C4-2B (cell line): Measurements from ENCODE around the gene SEMG2.
A peak's percentile ranks its signal among the peaks of the same experiment; 100 is the strongest.

ENCODE experiments used
- H3K27ac ChIP-seq: fragments of 450-650 bp; 2 replicates; pipeline ENCODE4 v1.5.1; 2017
- ZFX ChIP-seq: fragments of 450-650 bp; IDR thresholded peaks from 2 replicates; pipeline ENCODE4 v1.6.1; 2017
- TF ChIP-seq, protein P1 (sequence below): fragments of 450-650 bp; conservative IDR thresholded peaks from 2 replicates; pipeline ENCODE4 v1.5.1; 2017; ENCODE audit warnings: mild to moderate bottlenecking

The SEMG2 gene

DNA sequence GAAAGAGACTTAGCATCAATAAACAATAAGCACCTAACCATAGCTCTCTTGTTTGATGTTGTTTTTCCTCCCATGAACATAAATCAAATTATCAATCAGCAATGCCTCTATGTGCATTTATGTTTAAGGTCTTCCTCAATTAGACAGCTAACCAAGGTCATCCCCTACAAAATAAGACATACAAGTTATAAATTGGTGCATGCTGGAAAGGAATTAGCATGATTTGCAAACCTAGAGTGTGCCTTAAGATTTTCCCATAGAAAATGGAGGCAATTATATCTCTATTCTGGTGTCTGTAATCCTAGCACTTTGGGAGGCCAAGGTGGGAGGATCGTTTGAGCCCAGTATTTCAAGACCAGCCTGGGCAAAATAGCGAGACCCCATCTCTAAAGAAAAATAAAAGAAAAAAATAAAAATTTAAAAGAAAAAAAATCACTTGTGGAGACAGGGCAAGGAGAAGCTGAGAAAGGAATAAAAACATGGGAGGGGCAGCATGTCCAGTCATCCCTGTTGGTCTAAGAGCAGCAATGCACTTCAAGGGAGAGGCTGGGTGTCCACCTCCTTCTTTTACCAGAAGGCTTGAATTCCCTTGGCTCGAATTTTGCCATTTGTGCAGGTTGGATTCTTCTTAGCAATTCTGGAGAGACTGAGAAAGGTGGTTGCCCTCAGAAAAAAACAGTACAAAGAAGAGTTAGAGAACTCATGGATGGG lies 42.5 kb downstream of the SEMG2 start:
- TF ChIP-seq, protein P1, sequence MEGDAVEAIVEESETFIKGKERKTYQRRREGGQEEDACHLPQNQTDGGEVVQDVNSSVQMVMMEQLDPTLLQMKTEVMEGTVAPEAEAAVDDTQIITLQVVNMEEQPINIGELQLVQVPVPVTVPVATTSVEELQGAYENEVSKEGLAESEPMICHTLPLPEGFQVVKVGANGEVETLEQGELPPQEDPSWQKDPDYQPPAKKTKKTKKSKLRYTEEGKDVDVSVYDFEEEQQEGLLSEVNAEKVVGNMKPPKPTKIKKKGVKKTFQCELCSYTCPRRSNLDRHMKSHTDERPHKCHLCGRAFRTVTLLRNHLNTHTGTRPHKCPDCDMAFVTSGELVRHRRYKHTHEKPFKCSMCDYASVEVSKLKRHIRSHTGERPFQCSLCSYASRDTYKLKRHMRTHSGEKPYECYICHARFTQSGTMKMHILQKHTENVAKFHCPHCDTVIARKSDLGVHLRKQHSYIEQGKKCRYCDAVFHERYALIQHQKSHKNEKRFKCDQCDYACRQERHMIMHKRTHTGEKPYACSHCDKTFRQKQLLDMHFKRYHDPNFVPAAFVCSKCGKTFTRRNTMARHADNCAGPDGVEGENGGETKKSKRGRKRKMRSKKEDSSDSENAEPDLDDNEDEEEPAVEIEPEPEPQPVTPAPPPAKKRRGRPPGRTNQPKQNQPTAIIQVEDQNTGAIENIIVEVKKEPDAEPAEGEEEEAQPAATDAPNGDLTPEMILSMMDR, result no peak
- no peak for TF ChIP-seq ZFX
- no peak overlapping the region for H3K27ac ChIP-seq

DNA sequence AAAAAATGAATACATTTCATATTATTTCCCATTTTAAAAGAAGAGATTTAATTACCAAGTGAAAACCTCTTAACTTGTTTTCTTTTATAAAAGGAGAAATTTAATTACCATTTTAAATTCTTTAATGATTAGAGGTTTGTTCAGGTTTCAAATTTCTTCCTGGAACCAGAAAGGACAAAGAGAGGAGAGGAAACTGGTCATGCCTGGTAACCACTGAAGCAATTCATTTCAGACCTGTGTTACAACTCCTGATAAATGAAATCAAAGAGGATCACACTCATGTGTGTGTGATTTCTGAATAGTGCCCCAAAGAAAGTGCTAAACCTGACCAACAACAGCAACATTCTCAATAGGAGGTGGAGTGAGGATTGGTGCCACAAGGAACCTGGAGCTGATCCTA lies 45.8 kb downstream of the SEMG2 start:
- TF ChIP-seq, protein P1, result no peak
- TF ChIP-seq ZFX, result no peak
- peak overlapping the region; percentile 73; the same call in 1 of the 2 replicates for H3K27ac ChIP-seq

DNA sequence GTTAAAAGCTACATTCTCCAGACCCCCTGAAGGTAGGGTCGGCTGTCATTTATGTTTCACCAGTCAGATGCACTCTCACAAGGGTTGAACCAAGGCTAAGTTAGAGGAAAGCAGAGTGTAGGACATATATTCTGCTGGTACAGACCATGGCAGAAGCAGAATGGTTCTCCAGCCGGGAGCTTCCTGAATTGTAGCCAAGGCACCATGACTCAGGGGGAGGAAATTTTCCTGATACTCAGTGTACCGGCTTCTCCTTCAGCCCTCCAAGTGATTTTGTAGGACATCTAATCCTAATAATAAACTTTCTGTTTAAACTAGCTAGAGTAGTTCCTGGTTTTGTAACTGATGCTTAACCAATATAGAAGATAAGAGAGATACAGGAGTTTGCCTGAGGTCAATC lies 47.4 kb downstream of the SEMG2 start:
- TF ChIP-seq, protein P1, result no peak
- no peak for TF ChIP-seq ZFX
- peak overlapping the region; percentile 73 for H3K27ac ChIP-seq

DNA sequence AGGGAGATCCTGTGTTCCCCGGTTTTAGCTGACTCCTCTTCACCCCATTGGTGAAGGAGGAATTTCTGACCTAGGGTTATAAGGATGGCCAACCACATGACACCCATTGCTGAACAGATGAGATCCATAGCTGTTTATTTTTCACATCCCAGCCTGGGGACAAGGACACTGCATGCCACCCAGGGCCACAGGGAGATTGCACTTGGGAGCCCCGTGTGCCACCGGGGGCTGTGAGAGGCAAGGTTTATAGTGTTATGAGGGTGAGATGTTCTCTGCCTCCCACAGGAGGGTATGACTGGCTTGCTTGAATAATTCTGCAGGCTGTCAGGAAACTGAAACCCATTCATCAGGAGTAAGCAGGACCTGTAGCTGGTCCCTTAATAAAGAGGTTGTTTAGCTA lies 47.9 kb downstream of the SEMG2 start:
- TF ChIP-seq, protein P1, result no peak
- no peak for TF ChIP-seq ZFX

DNA sequence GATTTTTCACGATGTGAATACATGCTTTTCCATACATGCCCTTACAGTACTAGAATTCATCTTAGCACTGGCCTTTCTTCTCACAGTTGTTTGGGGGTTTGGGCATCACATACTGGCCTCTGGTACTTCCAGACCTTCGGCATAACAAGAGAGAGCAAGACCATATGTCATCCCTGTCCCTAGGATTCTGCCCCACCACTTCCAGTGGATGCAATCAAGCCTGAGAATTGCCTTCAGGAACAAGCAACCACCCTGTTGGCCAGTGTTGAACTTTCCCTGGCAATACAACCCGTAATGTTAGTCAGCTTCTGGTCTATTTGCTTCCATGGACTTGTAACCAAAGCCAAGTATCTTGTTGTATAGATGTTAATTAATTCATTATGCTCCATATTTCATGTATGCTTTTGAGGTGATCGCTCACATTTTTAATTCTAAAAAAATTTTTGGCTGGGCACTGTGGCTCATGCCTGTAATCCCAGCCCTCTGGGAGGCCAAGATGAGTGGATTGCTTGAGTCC lies 48.6 kb downstream of the SEMG2 start:
- peak overlapping the region; percentile 73; the same call in 1 of the 2 replicates for H3K27ac ChIP-seq
- no peak for TF ChIP-seq ZFX
- TF ChIP-seq, protein P1, result no peak

More for the DNA sequence above, 47.9 kb downstream of the SEMG2 start:
- H3K27ac ChIP-seq, result peak overlapping the region; percentile 73
